Daoy (cell line): ENCODE results near the gene NCOA6. TPM values are rescaled to one million over a fixed set of nuclear protein-coding genes. Genes with fewer than 3 reads are reported as not detected.
"Not testable (repeated sequence)": the region's sequence is repeated elsewhere in the genome, so short reads cannot be mapped to it uniquely, and the experiment has no call there.

Experiments used
- DNase-seq: peaks from one replicate; pipeline ENCODE4 v3.0.0-alpha.2; 2015; ENCODE audit warnings: low read depth
- total RNA-seq: library from RNA; depleted of rRNA; stranded (reverse); fragments of >200 nt; shearing (Covaris generic); gene quantifications from 2 replicates; pipeline ENCODE4 v1.2.3, GENCODE V29; 2014

Gene NCOA6
- total RNA-seq, 1 experiment from 2014 or later: 7.8 TPM

- no peak for DNase-seq
These were observed 50.6 kb downstream of the NCOA6 start for GRCh38 chr20:34774886-34775285.

GRCh38 chr20:34774449-34774848 lies 51.0 kb downstream of the NCOA6 start:
- DNase-seq: no peak

- no peak for DNase-seq
These were observed 51.7 kb downstream of the NCOA6 start for GRCh38 chr20:34773726-34774125.

- DNase-seq: no peak
These were observed 53.0 kb downstream of the NCOA6 start for GRCh38 chr20:34772437-34772836.

GRCh38 chr20:34771680-34772081 lies 53.8 kb downstream of the NCOA6 start:
- no peak for DNase-seq

DNA sequence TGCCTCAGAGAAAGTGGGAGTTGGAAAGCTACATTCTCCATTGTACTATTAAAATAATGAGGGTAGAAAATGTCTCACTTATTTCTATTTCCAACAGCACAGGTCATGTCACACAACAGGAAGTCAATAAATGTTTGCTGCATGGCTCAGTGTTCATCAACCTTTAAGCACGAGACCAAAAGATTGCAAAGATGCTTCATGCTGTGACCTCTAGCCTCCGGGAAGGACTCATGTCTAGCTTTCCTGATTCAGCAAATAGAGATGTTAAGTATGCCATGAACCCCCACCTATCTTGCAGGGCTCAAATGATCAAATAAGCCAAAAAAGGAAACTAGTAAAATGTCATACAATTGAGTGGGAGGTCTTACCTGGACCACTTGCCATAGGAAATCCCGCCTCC lies 57.4 kb downstream of the NCOA6 start:
- DNase-seq: no peak

GRCh38 chr20:34762031-34762555 lies 63.4 kb downstream of the NCOA6 start:
- no peak for DNase-seq

- DNase-seq: no peak
These were observed 70.1 kb downstream of the NCOA6 start for GRCh38 chr20:34755367-34755766.

- DNase-seq: no peak
These were observed 70.8 kb downstream of the NCOA6 start for GRCh38 chr20:34754611-34755010.

DNA sequence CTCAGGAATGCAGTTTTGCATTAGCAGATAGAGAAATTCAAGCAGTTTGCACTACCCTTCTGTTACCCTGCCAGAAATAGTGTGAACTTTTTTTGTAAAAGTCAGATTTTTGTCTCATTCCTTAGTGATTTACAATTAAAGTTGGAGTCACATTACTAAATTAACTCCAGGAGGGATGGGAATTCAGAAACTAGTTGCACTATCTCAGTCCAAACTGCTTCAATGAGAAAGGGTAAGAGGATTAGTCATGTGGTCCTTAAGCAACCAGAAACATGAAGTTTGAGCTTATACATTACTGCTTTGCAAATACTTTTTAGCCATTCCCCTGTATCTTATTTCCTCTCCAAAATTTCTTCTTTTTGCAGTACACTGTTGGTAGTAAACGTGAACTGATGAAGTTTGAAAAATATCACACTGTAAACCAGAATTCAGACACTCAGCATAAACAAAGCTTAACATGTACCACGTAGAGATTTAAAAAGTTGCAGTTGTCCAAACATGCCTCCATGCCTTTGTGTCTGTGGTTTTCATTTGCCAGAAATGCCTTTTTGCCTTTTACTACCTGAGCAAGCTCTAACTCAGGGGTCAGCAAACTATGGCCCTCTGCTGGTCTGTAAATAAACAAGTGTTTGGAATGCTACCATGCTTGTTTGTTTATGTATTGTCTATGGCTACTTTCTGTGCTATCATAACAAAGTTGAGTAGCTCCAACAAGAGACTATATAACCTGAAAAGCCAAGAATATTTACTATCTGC lies 71.6 kb downstream of the NCOA6 start:
- no peak for DNase-seq

- DNase-seq: no peak
These were observed 74.0 kb downstream of the NCOA6 start for GRCh38 chr20:34751453-34751852.

GRCh38 chr20:34750484-34750883 lies 75.0 kb downstream of the NCOA6 start:
- no peak for DNase-seq

- no peak for DNase-seq
These were observed 76.7 kb downstream of the NCOA6 start for GRCh38 chr20:34748709-34749108.

GRCh38 chr20:34747479-34747878 lies 78.0 kb downstream of the NCOA6 start:
- no peak for DNase-seq

DNA sequence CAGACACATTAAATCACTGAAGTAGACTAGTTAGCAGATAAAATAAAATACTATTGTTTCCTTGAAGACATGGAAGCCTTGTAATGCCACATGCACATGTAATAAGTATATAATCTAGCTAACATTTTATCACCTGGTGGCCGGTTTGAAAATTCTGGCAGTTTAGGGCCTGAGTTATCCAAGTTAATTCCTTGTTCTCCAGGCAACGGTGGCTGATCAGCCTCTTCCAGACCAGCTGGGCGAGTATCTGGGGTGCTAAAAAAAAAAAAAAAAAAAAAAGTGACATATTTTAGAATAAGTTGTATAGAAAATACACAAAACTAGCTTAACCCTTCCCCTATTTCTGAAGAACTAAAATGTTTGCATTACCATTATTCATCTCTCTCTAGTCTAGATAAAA lies 78.8 kb downstream of the NCOA6 start:
- no peak for DNase-seq

GRCh38 chr20:34744847-34745246 lies 80.6 kb downstream of the NCOA6 start:
- DNase-seq: no peak

GRCh38 chr20:34744340-34744739 lies 81.1 kb downstream of the NCOA6 start:
- no peak for DNase-seq

- DNase-seq: no peak
These were observed 82.4 kb downstream of the NCOA6 start for GRCh38 chr20:34743039-34743438.

- no peak for DNase-seq
These were observed 89.2 kb downstream of the NCOA6 start for GRCh38 chr20:34736106-34736735.

DNA sequence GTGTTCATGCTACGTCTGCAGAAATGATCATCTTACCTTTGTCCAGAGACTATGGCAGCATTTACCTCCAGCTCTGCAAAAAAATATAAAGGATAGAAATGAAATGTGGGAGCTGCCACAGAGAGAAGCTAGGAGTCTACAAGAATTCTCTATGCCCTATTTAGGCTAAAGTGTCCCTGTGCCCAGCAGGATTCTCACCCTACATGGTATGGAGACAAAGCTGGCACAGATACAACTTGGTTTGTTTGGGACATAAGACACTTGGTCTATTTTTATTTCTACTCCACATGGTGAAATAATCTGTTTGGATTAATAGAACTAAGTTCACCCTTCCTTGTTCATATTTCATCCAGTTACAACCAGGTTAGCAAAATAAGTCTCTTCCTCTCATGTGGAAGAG lies 92.9 kb downstream of the NCOA6 start:
- DNase-seq: no peak

DNA sequence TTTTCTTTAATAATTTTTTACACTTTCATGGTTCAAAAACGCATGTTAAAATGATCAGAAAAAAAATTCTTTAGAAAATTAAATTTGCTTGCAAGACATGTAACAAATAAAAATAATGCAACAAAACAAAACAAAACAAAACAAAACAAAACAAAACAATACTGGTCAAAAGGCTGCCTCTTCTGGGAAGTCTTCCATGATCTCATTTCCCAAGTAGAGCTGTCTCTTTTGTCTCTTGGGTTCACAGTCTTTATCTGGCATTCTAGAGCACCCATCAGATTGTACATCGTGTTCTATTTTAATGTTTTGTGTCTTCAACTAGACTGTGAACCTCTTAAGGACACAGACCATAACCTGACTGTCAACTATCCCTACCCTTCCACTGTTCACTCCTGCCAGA lies 96.0 kb downstream of the NCOA6 start:
- DNase-seq: no peak

DNA sequence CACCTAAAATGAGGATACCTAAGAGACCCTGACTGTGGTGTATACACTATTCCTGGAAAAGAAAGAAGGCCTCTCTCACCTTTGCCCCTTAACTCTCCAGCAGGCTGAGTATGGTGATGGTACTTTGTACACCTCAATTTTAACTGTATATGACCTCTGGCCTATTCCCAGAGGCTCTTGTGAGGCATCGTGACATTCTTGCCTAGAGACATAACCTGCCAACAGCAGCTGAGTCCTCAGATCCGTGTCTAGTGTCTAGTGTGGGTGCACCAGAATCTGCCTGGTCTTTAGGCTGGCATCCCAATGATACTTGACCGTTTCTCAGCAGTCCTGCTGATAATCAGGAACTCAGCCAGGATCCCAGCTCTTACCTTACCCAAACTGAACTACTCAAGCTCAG lies 101.3 kb downstream of the NCOA6 start:
- DNase-seq: no peak

DNA sequence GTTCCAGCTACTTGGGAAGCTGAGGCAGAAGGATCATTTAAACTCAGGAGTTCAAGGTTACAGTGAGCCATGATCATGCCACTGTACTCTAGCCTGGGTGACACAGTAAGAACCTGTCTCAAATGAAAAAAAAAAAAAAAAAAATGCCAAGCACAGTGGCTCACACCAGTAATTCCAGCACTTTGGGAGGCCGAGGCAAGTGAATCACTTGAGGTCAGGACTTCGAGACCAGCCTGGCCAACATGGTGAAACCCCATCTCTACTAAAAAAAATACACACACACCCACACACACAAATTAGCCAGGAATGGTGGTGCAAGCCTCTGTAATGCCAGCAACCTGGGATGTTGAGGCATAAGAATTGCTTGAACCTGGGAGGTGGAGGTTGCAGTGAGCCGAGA lies 102.9 kb downstream of the NCOA6 start:
- not testable (repeated sequence) for DNase-seq
